Liver (tissue), 9 donors: ENCODE measurements around the gene EXOC4. TPM values are rescaled to one million over a fixed set of nuclear protein-coding genes. Genes with fewer than 3 reads are reported as not detected.

Experiments
- DNase-seq: peaks from one replicate; pipeline ENCODE4 v3.0.0-alpha.2; 2017; ENCODE audit warnings: low spot score
- H3K27ac ChIP-seq, 2 donors: one replicate each; pipeline ENCODE4 v1.7.0; 2013; ENCODE audit warnings: inconsistent platforms in 2 of 2, low read length in 2 of 2, control low read depth in 1 of 2, low read depth in 1 of 2, mild to moderate bottlenecking in 1 of 2
- H3K27me3 ChIP-seq, 4 donors: one replicate each; pipeline versions ENCODE4 v1.6.1 to v1.7.0; 2013; ENCODE audit warnings: low read length in 3 of 4, inconsistent platforms in 1 of 4, mild to moderate bottlenecking in 1 of 4, moderate library complexity in 1 of 4; ENCODE audit not compliant: control insufficient read depth in 4 of 4, insufficient read depth in 4 of 4
- H3K36me3 ChIP-seq, 4 donors: one replicate each; pipeline versions ENCODE4 v1.6.1 to v1.7.0; 2013; ENCODE audit warnings: low read length in 3 of 4, mild to moderate bottlenecking in 3 of 4, low read depth in 1 of 4, moderate library complexity in 1 of 4; ENCODE audit not compliant: control insufficient read depth in 4 of 4, insufficient read depth in 3 of 4
- H3K4me1 ChIP-seq, 4 donors: one replicate each; pipeline versions ENCODE4 v1.6.1 to v1.7.0; 2013; ENCODE audit warnings: low read length in 3 of 4, mild to moderate bottlenecking in 3 of 4, moderate library complexity in 1 of 4; ENCODE audit not compliant: control insufficient read depth in 4 of 4, insufficient read depth in 4 of 4
- H3K4me3 ChIP-seq, 3 donors: one replicate each; pipeline versions ENCODE4 v1.6.1 to v1.7.0; 2013; ENCODE audit warnings: low read length in 3 of 3, control low read depth in 1 of 3, low read depth in 1 of 3, mild to moderate bottlenecking in 1 of 3
- H3K9ac ChIP-seq, 2 donors: one replicate each; pipeline ENCODE4 v1.7.0; 2013; ENCODE audit warnings: low read length in 2 of 2, mild to moderate bottlenecking in 2 of 2, moderate library complexity in 2 of 2, control low read depth in 1 of 2, low read depth in 1 of 2
- H3K9me3 ChIP-seq, 4 donors: one replicate each; pipeline versions ENCODE4 v1.6.1 to v1.7.0; 2013; ENCODE audit warnings: low read length in 3 of 4; ENCODE audit not compliant: control insufficient read depth in 4 of 4
- EGR1 ChIP-seq, 2 donors: IDR thresholded peaks; 2 replicates each; pipeline ENCODE4 v1.6.1; 2016 to 2018; ENCODE audit warnings: antibody characterized with exemption in 2 of 2, low read depth in 2 of 2
- FOXA1 ChIP-seq: IDR thresholded peaks from 2 replicates; pipeline ENCODE4 v1.6.1; 2016; ENCODE audit warnings: antibody characterized with exemption
- FOXA2 ChIP-seq: IDR thresholded peaks from 2 replicates; pipeline ENCODE4 v1.6.1; 2016; ENCODE audit warnings: antibody characterized with exemption
- GABPA ChIP-seq, 2 donors: IDR thresholded peaks in 1 of 2; conservative IDR thresholded peaks in 1 of 2; 2 replicates each; pipeline ENCODE4 v1.6.1; 2016; ENCODE audit warnings: antibody characterized with exemption in 2 of 2, mild to moderate bottlenecking in 1 of 2, moderate library complexity in 1 of 2
- HNF4A ChIP-seq, 2 donors: conservative IDR thresholded peaks; 2 replicates each; pipeline ENCODE4 v1.6.1; 2016; ENCODE audit warnings: antibody characterized with exemption in 2 of 2, mild to moderate bottlenecking in 2 of 2
- HNF4G ChIP-seq: IDR thresholded peaks from 2 replicates; pipeline ENCODE4 v1.6.1; 2016; ENCODE audit warnings: antibody characterized with exemption
- JUND ChIP-seq, 2 donors: IDR thresholded peaks; 2 replicates each; pipeline ENCODE4 v1.6.1; 2016; ENCODE audit warnings: antibody characterized with exemption in 2 of 2
- NR2F2 ChIP-seq: IDR thresholded peaks from 2 replicates; pipeline ENCODE4 v1.6.1; 2016; ENCODE audit warnings: antibody characterized with exemption
- RAD21 ChIP-seq, 2 donors: IDR thresholded peaks; 2 replicates each; pipeline ENCODE4 v1.6.1; 2016; ENCODE audit warnings: antibody characterized with exemption in 2 of 2, mild to moderate bottlenecking in 2 of 2
- RXRA ChIP-seq, 2 donors: IDR thresholded peaks; 2 replicates each; pipeline ENCODE4 v1.6.1; 2017 to 2018; ENCODE audit warnings: antibody characterized with exemption in 2 of 2, mild to moderate bottlenecking in 1 of 2
- SP1 ChIP-seq: IDR thresholded peaks from 2 replicates; pipeline ENCODE4 v1.6.1; 2018; ENCODE audit warnings: antibody characterized with exemption, mild to moderate bottlenecking
- TAF1 ChIP-seq: conservative IDR thresholded peaks from 2 replicates; pipeline ENCODE4 v1.6.1; 2016; ENCODE audit warnings: antibody characterized with exemption, mild to moderate bottlenecking
- YY1 ChIP-seq: IDR thresholded peaks from 2 replicates; pipeline ENCODE4 v1.6.1; 2016; ENCODE audit warnings: antibody characterized with exemption, mild to moderate bottlenecking
- ZBTB33 ChIP-seq: IDR thresholded peaks from 2 replicates; pipeline ENCODE4 v1.6.1; 2016; ENCODE audit warnings: antibody characterized with exemption
- WGBS: extraction: QIAGEN DNeasy Blood & Tissue Kit; methylation state at CpG from one replicate; pipeline ENCODE4 v1.1.7; 2013; 5-methylcytosine and 5-hydroxymethylcytosine counted together
- polyA plus RNA-seq, 2 donors: library from polyadenylated mRNA; stranded (reverse) in 1 of 2; unstranded in 1 of 2; fragments of 200-250 nt in 1 of 2; fragments of >200 nt in 1 of 2; fragmentation: Nextera tagmentation in 1 of 2; extraction: Ambion mirVana in 1 of 2; gene quantifications; one replicate each; pipeline versions ENCODE4 v1.2.1 to v1.2.3, GENCODE V29; 2013 to 2015
- total RNA-seq, 2 donors: library from RNA; depleted of rRNA; stranded (reverse); fragments of >200 nt; gene quantifications; one replicate each; pipeline ENCODE4 v1.2.3, GENCODE V29; 2014
- TF ChIP-seq, protein P1 (sequence below): IDR thresholded peaks from 2 replicates; pipeline ENCODE4 v1.6.1; 2016; ENCODE audit warnings: antibody characterized with exemption
- TF ChIP-seq, protein P2 (sequence below): fragments of 150-350 bp; IDR thresholded peaks from 2 replicates; pipeline ENCODE4 v1.5.1; 2017; ENCODE audit warnings: improper control_type of control experiment, low read depth, low read length; ENCODE audit not compliant: missing input control
- TF ChIP-seq, protein P3 (sequence below): IDR thresholded peaks from 2 replicates; pipeline ENCODE4 v1.6.1; 2016; ENCODE audit warnings: antibody characterized with exemption, mild to moderate bottlenecking
- TF ChIP-seq, protein P4 (sequence below): IDR thresholded peaks from 2 replicates; pipeline ENCODE4 v1.6.1; 2016; ENCODE audit warnings: antibody characterized with exemption
- donor health status: healthy.
- donor health status: healthy.
- donor health status: healthy.
- donor health status: healthy.
- donor health status: healthy.

EXOC4 gene
- total and polyA plus RNA-seq, 4 donors: 9.5 to 55.9 (median 23.6) TPM

GRCh38 chr7:133670250-133670649 lies 417.4 kb downstream of the EXOC4 start (continued):
- TF ChIP-seq HNF4A (conservative IDR thresholded peaks at IDR 0.05) (no peak), ZBTB33 (no peak), HNF4G (no peak), EGR1 (IDR thresholded peaks at IDR 0.05; ENCODE audit: low read depth in 2 of 2) (no peak)
- TF ChIP-seq, protein P1, sequence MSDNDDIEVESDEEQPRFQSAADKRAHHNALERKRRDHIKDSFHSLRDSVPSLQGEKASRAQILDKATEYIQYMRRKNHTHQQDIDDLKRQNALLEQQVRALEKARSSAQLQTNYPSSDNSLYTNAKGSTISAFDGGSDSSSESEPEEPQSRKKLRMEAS: no peak

- Histone ChIP-seq H3K27me3 (no peaks in the 10 kb centered on the region), H3K9me3 (no peaks in the 10 kb centered on the region), H3K4me1 (no peaks in the 10 kb centered on the region), H3K9ac (no peak overlapping the region), H3K36me3 (no peaks in the 10 kb centered on the region), H3K27ac (no peak overlapping the region), H3K4me3 (no peak overlapping the region)
- no peak for TF ChIP-seq JUND (IDR thresholded peaks at IDR 0.05)
- TF ChIP-seq, protein P2, sequence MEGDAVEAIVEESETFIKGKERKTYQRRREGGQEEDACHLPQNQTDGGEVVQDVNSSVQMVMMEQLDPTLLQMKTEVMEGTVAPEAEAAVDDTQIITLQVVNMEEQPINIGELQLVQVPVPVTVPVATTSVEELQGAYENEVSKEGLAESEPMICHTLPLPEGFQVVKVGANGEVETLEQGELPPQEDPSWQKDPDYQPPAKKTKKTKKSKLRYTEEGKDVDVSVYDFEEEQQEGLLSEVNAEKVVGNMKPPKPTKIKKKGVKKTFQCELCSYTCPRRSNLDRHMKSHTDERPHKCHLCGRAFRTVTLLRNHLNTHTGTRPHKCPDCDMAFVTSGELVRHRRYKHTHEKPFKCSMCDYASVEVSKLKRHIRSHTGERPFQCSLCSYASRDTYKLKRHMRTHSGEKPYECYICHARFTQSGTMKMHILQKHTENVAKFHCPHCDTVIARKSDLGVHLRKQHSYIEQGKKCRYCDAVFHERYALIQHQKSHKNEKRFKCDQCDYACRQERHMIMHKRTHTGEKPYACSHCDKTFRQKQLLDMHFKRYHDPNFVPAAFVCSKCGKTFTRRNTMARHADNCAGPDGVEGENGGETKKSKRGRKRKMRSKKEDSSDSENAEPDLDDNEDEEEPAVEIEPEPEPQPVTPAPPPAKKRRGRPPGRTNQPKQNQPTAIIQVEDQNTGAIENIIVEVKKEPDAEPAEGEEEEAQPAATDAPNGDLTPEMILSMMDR: no peak
- TF ChIP-seq HNF4G: no peak
- no peak for TF ChIP-seq ZBTB33
- TF ChIP-seq FOXA1: no peak
- TF ChIP-seq TAF1: no peak
- TF ChIP-seq NR2F2: no peak
- TF ChIP-seq EGR1 (IDR thresholded peaks at IDR 0.05; ENCODE audit: low read depth in 2 of 2): no peak
- TF ChIP-seq RXRA (IDR thresholded peaks at IDR 0.05): no peak
- TF ChIP-seq, protein P3, sequence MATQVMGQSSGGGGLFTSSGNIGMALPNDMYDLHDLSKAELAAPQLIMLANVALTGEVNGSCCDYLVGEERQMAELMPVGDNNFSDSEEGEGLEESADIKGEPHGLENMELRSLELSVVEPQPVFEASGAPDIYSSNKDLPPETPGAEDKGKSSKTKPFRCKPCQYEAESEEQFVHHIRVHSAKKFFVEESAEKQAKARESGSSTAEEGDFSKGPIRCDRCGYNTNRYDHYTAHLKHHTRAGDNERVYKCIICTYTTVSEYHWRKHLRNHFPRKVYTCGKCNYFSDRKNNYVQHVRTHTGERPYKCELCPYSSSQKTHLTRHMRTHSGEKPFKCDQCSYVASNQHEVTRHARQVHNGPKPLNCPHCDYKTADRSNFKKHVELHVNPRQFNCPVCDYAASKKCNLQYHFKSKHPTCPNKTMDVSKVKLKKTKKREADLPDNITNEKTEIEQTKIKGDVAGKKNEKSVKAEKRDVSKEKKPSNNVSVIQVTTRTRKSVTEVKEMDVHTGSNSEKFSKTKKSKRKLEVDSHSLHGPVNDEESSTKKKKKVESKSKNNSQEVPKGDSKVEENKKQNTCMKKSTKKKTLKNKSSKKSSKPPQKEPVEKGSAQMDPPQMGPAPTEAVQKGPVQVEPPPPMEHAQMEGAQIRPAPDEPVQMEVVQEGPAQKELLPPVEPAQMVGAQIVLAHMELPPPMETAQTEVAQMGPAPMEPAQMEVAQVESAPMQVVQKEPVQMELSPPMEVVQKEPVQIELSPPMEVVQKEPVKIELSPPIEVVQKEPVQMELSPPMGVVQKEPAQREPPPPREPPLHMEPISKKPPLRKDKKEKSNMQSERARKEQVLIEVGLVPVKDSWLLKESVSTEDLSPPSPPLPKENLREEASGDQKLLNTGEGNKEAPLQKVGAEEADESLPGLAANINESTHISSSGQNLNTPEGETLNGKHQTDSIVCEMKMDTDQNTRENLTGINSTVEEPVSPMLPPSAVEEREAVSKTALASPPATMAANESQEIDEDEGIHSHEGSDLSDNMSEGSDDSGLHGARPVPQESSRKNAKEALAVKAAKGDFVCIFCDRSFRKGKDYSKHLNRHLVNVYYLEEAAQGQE: no peak
- TF ChIP-seq, protein P1: no peak
- TF ChIP-seq HNF4A (conservative IDR thresholded peaks at IDR 0.05): no peak
- TF ChIP-seq FOXA2: no peak
- TF ChIP-seq GABPA (IDR thresholded peaks at IDR 0.05 in 1 of 2, conservative IDR thresholded peaks at IDR 0.05 in 1 of 2): no peak
- TF ChIP-seq RAD21 (IDR thresholded peaks at IDR 0.05): no peak
- TF ChIP-seq SP1: no peak
- no peak for TF ChIP-seq YY1
- TF ChIP-seq, protein P4, sequence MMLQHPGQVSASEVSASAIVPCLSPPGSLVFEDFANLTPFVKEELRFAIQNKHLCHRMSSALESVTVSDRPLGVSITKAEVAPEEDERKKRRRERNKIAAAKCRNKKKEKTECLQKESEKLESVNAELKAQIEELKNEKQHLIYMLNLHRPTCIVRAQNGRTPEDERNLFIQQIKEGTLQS: no peak
- no peak for DNase-seq
- 93% methylated on average over 1 of the region's 1 CpG for WGBS
These were observed 420.0 kb downstream of the EXOC4 start for GRCh38 chr7:133672866-133673265.
